Neuron (in vitro differentiated cells): ENCODE data around the gene FAF1.
"Not testable (repeated sequence)": the region's sequence is repeated elsewhere in the genome, so short reads cannot be mapped to it uniquely, and the experiment has no call there.

Experiments
- H2AFZ ChIP-seq: one replicate; pipeline ENCODE4 v1.6.1; 2013; ENCODE audit warnings: low read depth, mild to moderate bottlenecking, inconsistent platforms, low read length, moderate library complexity
- H3K27me3 ChIP-seq: one replicate; pipeline ENCODE4 v1.6.1; 2013; ENCODE audit warnings: low read length; ENCODE audit not compliant: insufficient read depth
- H3K36me3 ChIP-seq: one replicate; pipeline ENCODE4 v1.6.1; 2013; ENCODE audit warnings: low read length; ENCODE audit not compliant: insufficient read depth
- H3K4me1 ChIP-seq: one replicate; pipeline ENCODE4 v1.6.1; 2013; ENCODE audit warnings: low read length; ENCODE audit not compliant: insufficient read depth
- H3K4me3 ChIP-seq: 2 replicates; pipeline ENCODE4 v1.5.1; 2013; ENCODE audit warnings: mild to moderate bottlenecking, low read length, moderate library complexity
- H3K9me3 ChIP-seq: one replicate; pipeline ENCODE4 v1.6.1; 2013; ENCODE audit warnings: low read length

FAF1 gene

GRCh38 chr1:50783286-50783685 is 176.8 kb downstream of the FAF1 start:
- Histone ChIP-seq H2AFZ (no peak overlapping the region), H3K4me3 (no peak overlapping the region)

DNA sequence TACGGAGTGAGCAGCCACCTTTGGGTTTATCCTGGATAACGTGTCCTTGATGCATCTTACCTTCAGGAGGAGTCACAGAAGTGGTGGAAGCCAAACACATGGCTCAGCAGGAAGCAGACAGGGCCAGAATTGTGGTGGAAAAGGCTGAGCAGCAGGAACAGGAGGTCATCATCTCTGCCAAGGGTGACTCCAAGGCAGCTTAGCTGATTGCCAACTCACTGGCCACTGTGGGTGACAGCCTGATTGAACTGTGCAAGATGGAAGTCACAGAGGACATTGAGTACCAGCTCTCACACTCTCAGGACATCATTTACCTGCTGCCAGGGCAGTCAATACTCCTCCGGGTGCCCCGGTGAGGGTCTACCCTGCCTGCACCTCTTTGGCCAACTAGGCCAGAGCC is 179.3 kb downstream of the FAF1 start:
- Histone ChIP-seq H3K4me1 (no peaks in the 10 kb centered on the region), H3K9me3 (peaks cover 7% of the 10 kb centered on the region), H2AFZ (no peak overlapping the region), H3K4me3 (no peak overlapping the region), H3K27me3 (no peaks in the 10 kb centered on the region), H3K36me3 (peaks cover 10% of the 10 kb centered on the region)

More at GRCh38 chr1:50783286-50783685, 176.8 kb downstream of the FAF1 start:
- peaks cover 18% of the 10 kb centered on the region for H3K36me3 ChIP-seq
- no peaks in the 10 kb centered on the region for H3K4me1 ChIP-seq
- H3K27me3 ChIP-seq, result no peaks in the 10 kb centered on the region
- peaks cover 7% of the 10 kb centered on the region for H3K9me3 ChIP-seq

GRCh38 chr1:50779801-50780200 is 180.3 kb downstream of the FAF1 start:
- Histone ChIP-seq H3K4me3 (no peak overlapping the region), H3K9me3 (peaks cover 7% of the 10 kb centered on the region), H3K27me3 (no peaks in the 10 kb centered on the region), H3K36me3 (peaks cover 10% of the 10 kb centered on the region), H2AFZ (no peak overlapping the region), H3K4me1 (no peaks in the 10 kb centered on the region)

GRCh38 chr1:50775740-50776139 is 184.3 kb downstream of the FAF1 start:
- no peaks in the 10 kb centered on the region for H3K27me3 ChIP-seq
- no peaks in the 10 kb centered on the region for H3K4me1 ChIP-seq
- no peak overlapping the region for H2AFZ ChIP-seq
- peaks cover 5% of the 10 kb centered on the region for H3K9me3 ChIP-seq
- H3K36me3 ChIP-seq, result peaks cover 8% of the 10 kb centered on the region
- H3K4me3 ChIP-seq, result no peak overlapping the region

GRCh38 chr1:50774759-50775351 is 185.2 kb downstream of the FAF1 start:
- no peaks in the 10 kb centered on the region for H3K36me3 ChIP-seq
- no peaks in the 10 kb centered on the region for H3K27me3 ChIP-seq
- no peak overlapping the region for H2AFZ ChIP-seq
- H3K4me1 ChIP-seq, result no peaks in the 10 kb centered on the region
- no peak overlapping the region for H3K4me3 ChIP-seq
- H3K9me3 ChIP-seq, result no peaks in the 10 kb centered on the region

GRCh38 chr1:50766688-50767087 is 193.4 kb downstream of the FAF1 start:
- Histone ChIP-seq H3K9me3 (no peaks in the 10 kb centered on the region), H3K4me3 (no peak overlapping the region), H3K4me1 (no peaks in the 10 kb centered on the region), H2AFZ (no peak overlapping the region), H3K27me3 (no peaks in the 10 kb centered on the region), H3K36me3 (no peaks in the 10 kb centered on the region)

DNA sequence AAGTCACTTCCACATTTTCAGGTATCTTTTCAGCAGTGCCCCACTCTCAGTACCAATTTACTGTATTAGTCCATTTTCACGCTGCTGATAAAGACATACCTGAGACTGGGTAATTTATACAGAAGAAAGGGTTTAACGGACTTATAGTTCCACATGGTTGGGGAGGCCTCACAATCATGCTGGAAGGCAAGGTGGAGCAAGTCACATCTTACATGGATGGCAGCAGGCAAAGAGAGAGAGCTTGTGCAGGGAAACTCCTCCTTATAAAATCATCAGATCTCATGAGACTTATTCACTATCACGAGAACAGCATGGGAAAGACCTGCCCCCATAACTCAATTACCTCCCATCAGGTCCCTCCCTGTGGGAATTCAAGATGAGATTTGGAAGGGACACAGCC is 203.5 kb downstream of the FAF1 start:
- not testable (repeated sequence) for H3K9me3 ChIP-seq, H3K4me3 ChIP-seq, H2AFZ ChIP-seq, H3K27me3 ChIP-seq, H3K4me1 ChIP-seq, H3K36me3 ChIP-seq

DNA sequence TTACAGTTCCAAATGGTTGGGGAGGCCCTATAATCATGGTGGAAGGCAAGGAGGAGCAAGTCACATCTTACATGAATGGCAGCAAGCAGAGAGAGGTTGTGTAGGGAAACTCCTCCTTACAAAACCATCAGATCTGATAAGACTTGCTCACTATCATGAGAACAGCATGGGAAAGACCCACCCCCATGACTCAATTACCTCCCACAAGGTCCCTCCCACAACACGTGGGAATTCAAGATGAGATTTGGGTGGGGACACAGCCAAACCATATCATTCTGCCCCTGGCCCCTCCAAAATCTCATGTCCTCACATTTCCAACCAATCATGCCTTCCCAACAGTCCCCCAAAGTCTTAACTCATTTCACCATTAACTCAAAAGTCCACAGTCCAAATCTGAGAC is 205.3 kb downstream of the FAF1 start:
- not testable (repeated sequence) for H2AFZ ChIP-seq, H3K9me3 ChIP-seq, H3K27me3 ChIP-seq, H3K4me3 ChIP-seq, H3K4me1 ChIP-seq, H3K36me3 ChIP-seq

DNA sequence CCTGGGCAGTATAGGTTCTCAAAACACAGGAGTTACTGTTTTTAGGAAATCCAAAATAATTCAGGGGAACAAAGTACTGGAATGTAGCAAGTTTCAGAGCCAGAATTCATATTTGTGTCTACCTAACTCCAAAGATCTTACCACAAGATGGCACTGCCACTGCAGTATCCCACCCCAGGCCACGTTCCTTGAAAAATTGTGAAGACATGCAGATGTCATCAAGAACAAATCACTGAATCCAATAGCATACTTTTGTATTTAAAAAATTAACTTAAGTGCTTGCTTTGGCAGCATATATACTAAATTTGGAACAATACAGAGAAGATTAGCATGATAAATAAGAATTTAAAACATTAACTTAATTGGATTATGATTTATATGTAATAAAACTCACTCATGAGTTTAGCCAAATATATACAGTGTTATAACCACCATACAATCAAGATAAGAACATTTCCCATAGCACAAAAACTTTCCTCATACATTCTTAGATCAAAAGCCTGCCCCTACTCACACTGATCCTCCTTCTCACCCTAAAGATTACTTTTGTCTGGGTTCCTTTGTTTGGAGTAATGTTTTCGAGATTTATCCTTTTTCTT is 209.9 kb downstream of the FAF1 start:
- H3K4me3 ChIP-seq, result no peak overlapping the region
- H2AFZ ChIP-seq, result no peak overlapping the region
- H3K36me3 ChIP-seq, result no peaks in the 10 kb centered on the region
- H3K27me3 ChIP-seq, result no peaks in the 10 kb centered on the region
- no peaks in the 10 kb centered on the region for H3K9me3 ChIP-seq
- H3K4me1 ChIP-seq, result no peaks in the 10 kb centered on the region

DNA sequence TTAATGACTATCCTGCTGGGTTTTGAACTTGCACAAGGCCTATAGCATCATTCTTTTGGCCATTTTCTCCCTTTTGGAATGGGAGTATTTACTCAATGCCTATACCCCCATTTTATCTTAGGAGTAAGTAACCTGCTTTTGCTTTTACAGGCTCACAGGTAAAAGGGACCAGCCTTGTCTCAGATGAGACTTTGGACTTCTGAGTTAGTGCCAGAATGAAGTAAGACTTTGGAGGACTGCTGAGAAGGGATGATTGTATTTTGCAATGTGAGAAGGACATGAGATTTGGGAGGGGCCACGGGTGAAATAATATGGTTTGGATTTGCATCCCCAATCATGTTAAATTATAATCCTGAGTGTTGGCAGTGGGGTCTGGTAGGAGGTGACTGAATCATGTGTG is 212.7 kb downstream of the FAF1 start:
- Histone ChIP-seq H3K27me3 (no peaks in the 10 kb centered on the region), H3K4me3 (no peak overlapping the region), H2AFZ (no peak overlapping the region), H3K36me3 (no peaks in the 10 kb centered on the region), H3K4me1 (no peaks in the 10 kb centered on the region), H3K9me3 (no peaks in the 10 kb centered on the region)

DNA sequence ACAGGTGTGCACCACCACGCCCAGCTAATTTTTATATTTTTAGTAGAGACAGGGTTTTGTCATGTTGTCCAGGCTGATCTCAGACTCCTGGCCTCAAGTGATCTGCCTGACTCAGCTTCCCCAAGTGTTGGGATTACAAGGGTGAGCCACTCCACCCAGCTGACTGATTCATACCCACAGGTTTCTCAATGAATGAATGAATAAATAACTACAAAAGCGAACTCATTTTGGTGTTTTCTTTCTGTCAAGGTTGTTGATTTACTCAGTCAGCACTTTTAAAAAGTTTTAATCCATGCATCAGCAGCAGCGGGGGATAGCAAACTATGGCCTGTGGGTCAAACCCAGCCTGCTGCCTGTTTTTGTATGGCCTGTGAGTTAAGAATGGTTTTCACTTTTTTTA is 217.5 kb downstream of the FAF1 start:
- Histone ChIP-seq H3K36me3 (peaks cover 3% of the 10 kb centered on the region), H3K4me1 (no peaks in the 10 kb centered on the region), H3K27me3 (no peaks in the 10 kb centered on the region), H2AFZ (no peak overlapping the region), H3K9me3 (no peaks in the 10 kb centered on the region), H3K4me3 (no peak overlapping the region)

- Histone ChIP-seq H3K36me3 (peaks cover 3% of the 10 kb centered on the region), H3K9me3 (no peaks in the 10 kb centered on the region)
Measured at GRCh38 chr1:50739125-50739524, 220.9 kb downstream of the FAF1 start.

GRCh38 chr1:50735443-50735842 is 224.6 kb downstream of the FAF1 start:
- no peaks in the 10 kb centered on the region for H3K4me1 ChIP-seq
- no peak overlapping the region for H2AFZ ChIP-seq
- no peaks in the 10 kb centered on the region for H3K36me3 ChIP-seq
- no peak overlapping the region for H3K4me3 ChIP-seq
- no peaks in the 10 kb centered on the region for H3K27me3 ChIP-seq
- H3K9me3 ChIP-seq, result no peaks in the 10 kb centered on the region

More at GRCh38 chr1:50739125-50739524, 220.9 kb downstream of the FAF1 start:
- no peaks in the 10 kb centered on the region for H3K27me3 ChIP-seq
- no peak overlapping the region for H2AFZ ChIP-seq
- no peaks in the 10 kb centered on the region for H3K4me1 ChIP-seq
- no peak overlapping the region for H3K4me3 ChIP-seq

DNA sequence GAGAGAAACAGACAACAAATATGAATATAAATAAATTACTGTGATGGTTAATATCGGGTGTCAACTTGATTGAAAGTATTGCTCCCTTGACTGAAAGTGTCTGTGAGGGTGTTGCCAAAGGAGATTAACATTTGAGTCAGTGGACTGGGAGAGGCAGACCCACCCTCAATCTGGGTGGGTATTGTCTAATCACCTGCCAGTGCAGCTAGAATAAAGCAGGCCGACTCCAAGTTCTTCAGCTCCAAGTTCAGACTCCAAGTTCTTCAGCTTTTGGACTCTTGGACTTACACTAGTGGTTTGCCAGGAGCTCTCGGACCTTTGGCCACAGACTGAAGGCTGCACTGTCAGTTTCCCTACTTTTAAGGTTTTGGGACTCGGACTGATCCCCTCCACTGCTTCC is 232.5 kb downstream of the FAF1 start:
- H3K36me3 ChIP-seq, H3K4me3 ChIP-seq, H3K9me3 ChIP-seq, H3K27me3 ChIP-seq, H2AFZ ChIP-seq, H3K4me1 ChIP-seq: not testable (repeated sequence)
